Endometrium (tissue), 2 donors: ENCODE measurements around the gene JPH3.

Experiments used
- FAIRE-seq: peaks from 2 replicates; lab custom pipeline; 2012; peaks lifted over from hg19 to GRCh38; lab: Jason Lieb, UNC
- donor health status: control.
- donor health status: control.

The JPH3 gene

GRCh38 chr16:87741700-87742415 lies 139.6 kb downstream of the JPH3 start:
- no peak for FAIRE-seq

- no peak for FAIRE-seq
Observed at GRCh38 chr16:87742781-87743490, 140.6 kb downstream of the JPH3 start.

GRCh38 chr16:87744750-87745514 lies 142.6 kb downstream of the JPH3 start:
- no peak for FAIRE-seq

GRCh38 chr16:87746178-87746577 lies 143.9 kb downstream of the JPH3 start:
- no peak for FAIRE-seq
